H1 (cell line): Measurements from ENCODE around the gene ARHGEF39. TPM values are rescaled to one million over a fixed set of nuclear protein-coding genes. Genes with fewer than 3 reads are reported as not detected.

Experiments used
- BCL11A ChIP-seq, 2 experiments: IDR thresholded peaks; one replicate each; pipeline ENCODE4 v1.6.1; 2011; ENCODE audit warnings: low read depth in 2 of 2, low read length in 2 of 2, mild to moderate bottlenecking in 2 of 2
- CHD7 ChIP-seq: fragments of 300-600 bp; sonication (generic); IDR thresholded peaks from 2 replicates; pipeline ENCODE4 v1.7.1; 2012; ENCODE audit warnings: low read length, moderate library complexity, mild to moderate bottlenecking, inconsistent platforms; ENCODE audit not compliant: insufficient replicate concordance
- EZH2 ChIP-seq: fragments of 200-600 bp; sonication (generic); IDR thresholded peaks from 2 replicates; pipeline ENCODE4 v1.7.1; 2012; ENCODE audit warnings: low read depth, mild to moderate bottlenecking, moderate library complexity, low read length, inconsistent platforms; ENCODE audit not compliant: severe bottlenecking
- KDM1A ChIP-seq: fragments of 200-600, 300-600 bp; sonication (generic); IDR thresholded peaks from 2 replicates; pipeline ENCODE4 v1.7.1; 2016; ENCODE audit warnings: mild to moderate bottlenecking, low read length, borderline replicate concordance
- POLR2AphosphoS5 ChIP-seq: IDR thresholded peaks from 2 replicates; pipeline ENCODE4 v1.6.1; 2011; ENCODE audit warnings: low read depth, low read length
- SRF ChIP-seq: IDR thresholded peaks from 2 replicates; pipeline ENCODE4 v1.6.1; 2011; ENCODE audit warnings: mild to moderate bottlenecking, low read depth, low read length, moderate library complexity
- SUZ12 ChIP-seq: fragments of 200-600 bp; sonication (generic); IDR thresholded peaks from 2 replicates; pipeline ENCODE4 v1.6.1; 2012; ENCODE audit warnings: mild to moderate bottlenecking, inconsistent platforms, low read length, moderate library complexity, mixed read lengths
- USF2 ChIP-seq: IDR thresholded peaks from 2 replicates; pipeline ENCODE4 v1.6.1; 2011; ENCODE audit warnings: low read length, improper control_type of control experiment
- polyA plus RNA-seq, 7 experiments: library from polyadenylated mRNA; depleted of rRNA in 3 of 7; stranded (reverse) in 5 of 7; unstranded in 2 of 7; fragments of >200 nt in 5 of 7; fragments of 200-250 nt in 2 of 7; gene quantifications; 1 replicate in 5 of 7; 2 replicates in 1 of 7; 4 replicates in 1 of 7; pipeline versions ENCODE4 v1.2.1 to v1.2.3, GENCODE V29; 2011 to 2013; ENCODE audit warnings: missing spikeins in 2 of 7, mixed read lengths in 2 of 7
- total RNA-seq: library from RNA; stranded (reverse); fragmentation: NEBNext Ultra II Directional; extraction: Animal tissue kit (Norgen Biotek cat#: 25700); gene quantifications from 2 replicates; pipeline ENCODE4 v1.2.1, GENCODE V29; 2021

The ARHGEF39 gene
- total and polyA plus RNA-seq, 2 of the 8 experiments (the other 6 are each of a cell fraction or from before 2014, with no cell fraction given) = 18.6 to 18.7 TPM

- TF ChIP-seq EZH2 (no peak), CHD7 (no peak), BCL11A (IDR thresholded peaks at IDR 0.05; ENCODE audit: low read depth in 2 of 2, low read length in 2 of 2) (no peak), SRF (no peak), KDM1A (no peak), USF2 (no peak), SUZ12 (no peak), POLR2AphosphoS5 (peak; percentile 81)
Observed at GRCh38 chr9:35664531-35665470, at the start of gene ARHGEF39 (continued).
